BE2C (cell line): ENCODE results near the gene CACNA1A.

Experiments used
- DNase-seq: peaks from one replicate; pipeline ENCODE4 v3.0.0-alpha.2; 2020
- H3K27me3 ChIP-seq: fragments of 250-450 bp; sonication (Bioruptor Pico); 2 replicates; pipeline ENCODE4 v1.5.1; 2020; ENCODE audit warnings: mild to moderate bottlenecking
- H3K36me3 ChIP-seq: fragments of 250-450 bp; sonication (Bioruptor Pico); 2 replicates; pipeline ENCODE4 v1.5.1; 2020; ENCODE audit warnings: mild to moderate bottlenecking
- H3K4me1 ChIP-seq: fragments of 250-450 bp; sonication (Bioruptor Pico); 2 replicates; pipeline ENCODE4 v1.5.1; 2020
- H3K4me3 ChIP-seq: 2 replicates; pipeline ENCODE4 v1.5.1; 2011; ENCODE audit warnings: low read depth, low read length
- H3K9me3 ChIP-seq: fragments of 250-450 bp; sonication (Bioruptor Pico); 2 replicates; pipeline ENCODE4 v1.5.1; 2020
- CTCF ChIP-seq: IDR thresholded peaks from 2 replicates; pipeline ENCODE4 v1.5.1; 2012; ENCODE audit warnings: mild to moderate bottlenecking, low read depth, low read length

Gene CACNA1A

GRCh38 chr19:13252569-13253335, 253.5 kb downstream of the CACNA1A start:
- DNase-seq: no peak
- peaks cover 46% of the 10 kb centered on the region for H3K27me3 ChIP-seq
- no peak for TF ChIP-seq CTCF

GRCh38 chr19:13244920-13245319, 261.4 kb downstream of the CACNA1A start:
- Histone ChIP-seq H3K4me3 (no peak overlapping the region), H3K9me3 (no peaks in the 10 kb centered on the region), H3K27me3 (no peaks in the 10 kb centered on the region), H3K4me1 (no peaks in the 10 kb centered on the region), H3K36me3 (no peaks in the 10 kb centered on the region)
- no peak for TF ChIP-seq CTCF
- no peak for DNase-seq

More at GRCh38 chr19:13252569-13253335, 253.5 kb downstream of the CACNA1A start:
- Histone ChIP-seq H3K4me1 (no peaks in the 10 kb centered on the region), H3K9me3 (no peaks in the 10 kb centered on the region), H3K4me3 (no peak overlapping the region), H3K36me3 (no peaks in the 10 kb centered on the region)

- no peak for DNase-seq
- Histone ChIP-seq H3K4me1 (no peaks in the 10 kb centered on the region), H3K4me3 (no peak overlapping the region), H3K27me3 (no peaks in the 10 kb centered on the region), H3K9me3 (no peaks in the 10 kb centered on the region), H3K36me3 (no peaks in the 10 kb centered on the region)
- TF ChIP-seq CTCF: peak; percentile 26
Measured at GRCh38 chr19:13241231-13242104, 264.8 kb downstream of the CACNA1A start.

GRCh38 chr19:13240312-13241022, 265.8 kb downstream of the CACNA1A start:
- H3K4me3 ChIP-seq: no peak overlapping the region
- no peaks in the 10 kb centered on the region for H3K4me1 ChIP-seq
- DNase-seq: no peak
- no peaks in the 10 kb centered on the region for H3K36me3 ChIP-seq
- H3K27me3 ChIP-seq: no peaks in the 10 kb centered on the region
- TF ChIP-seq CTCF: no peak
- H3K9me3 ChIP-seq: no peaks in the 10 kb centered on the region

GRCh38 chr19:13238891-13239534, 267.3 kb downstream of the CACNA1A start:
- H3K4me1 ChIP-seq: no peaks in the 10 kb centered on the region
- no peaks in the 10 kb centered on the region for H3K9me3 ChIP-seq
- no peaks in the 10 kb centered on the region for H3K36me3 ChIP-seq
- no peak for TF ChIP-seq CTCF
- no peaks in the 10 kb centered on the region for H3K27me3 ChIP-seq
- DNase-seq: no peak
- no peak overlapping the region for H3K4me3 ChIP-seq
